NCI-H82 treated with DMSO at 0.1 percent for 48 hours (cell line): ENCODE results near the gene PAXX.
"Not testable (repeated sequence)": the region's sequence is repeated elsewhere in the genome, so short reads cannot be mapped to it uniquely, and the experiment has no call there.

Experiments used
- DNase-seq: peaks from one replicate; lab custom pipeline; 2025; ENCODE audit not compliant: unreplicated experiment; lab: John Stamatoyannopoulos, UW

PAXX gene

GRCh38 chr9:137030006-137030405, 37.8 kb downstream of the PAXX start:
- no peak for DNase-seq

DNA sequence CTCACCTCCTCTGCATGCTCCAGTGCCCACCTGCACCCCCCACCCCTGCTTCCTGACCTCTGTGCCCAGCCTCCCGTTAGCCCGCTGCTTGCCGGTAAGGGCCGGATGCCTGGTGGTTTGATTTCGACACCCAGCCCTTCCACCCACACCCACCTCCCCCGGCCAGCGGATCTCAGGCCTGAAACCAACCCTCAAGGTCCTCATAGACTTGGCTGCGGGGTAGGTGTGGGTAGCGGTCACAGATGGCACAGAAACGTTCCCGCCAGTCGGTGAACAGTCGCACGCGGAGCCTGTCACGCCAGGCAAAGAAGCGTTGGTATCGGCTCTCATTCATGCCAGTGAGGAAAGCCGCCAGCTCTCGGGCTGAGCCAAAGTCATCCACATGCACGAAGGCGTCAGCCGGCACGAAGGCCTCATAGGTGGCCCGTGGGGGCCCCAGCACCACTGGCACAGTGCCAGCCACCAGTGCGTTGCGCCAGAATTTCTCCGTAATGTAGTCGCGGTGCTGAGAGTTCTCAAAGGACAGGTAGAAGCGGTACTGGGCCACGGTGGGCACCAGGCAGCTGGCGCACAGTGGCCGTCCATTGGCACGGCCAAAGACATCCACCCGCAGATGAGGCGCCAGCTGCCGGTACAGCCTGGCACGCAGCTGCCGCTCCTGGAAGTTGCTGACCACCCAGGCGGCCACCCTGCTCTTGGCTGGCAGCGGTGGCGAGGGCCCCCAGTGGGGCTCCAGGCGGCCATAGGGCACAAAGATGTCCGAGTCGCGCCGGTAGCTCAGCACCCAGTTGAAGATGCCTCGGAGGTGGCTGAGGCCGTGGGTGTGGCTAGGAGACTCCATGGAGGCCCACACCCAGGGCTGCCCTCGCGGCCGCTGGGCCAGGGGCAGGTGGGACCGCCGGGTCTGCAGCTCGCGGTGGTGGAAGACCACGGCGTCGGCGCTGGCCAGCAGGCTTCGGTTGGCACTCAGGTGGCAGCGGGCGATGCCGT, 38.6 kb downstream of the PAXX start:
- no peak for DNase-seq

DNA sequence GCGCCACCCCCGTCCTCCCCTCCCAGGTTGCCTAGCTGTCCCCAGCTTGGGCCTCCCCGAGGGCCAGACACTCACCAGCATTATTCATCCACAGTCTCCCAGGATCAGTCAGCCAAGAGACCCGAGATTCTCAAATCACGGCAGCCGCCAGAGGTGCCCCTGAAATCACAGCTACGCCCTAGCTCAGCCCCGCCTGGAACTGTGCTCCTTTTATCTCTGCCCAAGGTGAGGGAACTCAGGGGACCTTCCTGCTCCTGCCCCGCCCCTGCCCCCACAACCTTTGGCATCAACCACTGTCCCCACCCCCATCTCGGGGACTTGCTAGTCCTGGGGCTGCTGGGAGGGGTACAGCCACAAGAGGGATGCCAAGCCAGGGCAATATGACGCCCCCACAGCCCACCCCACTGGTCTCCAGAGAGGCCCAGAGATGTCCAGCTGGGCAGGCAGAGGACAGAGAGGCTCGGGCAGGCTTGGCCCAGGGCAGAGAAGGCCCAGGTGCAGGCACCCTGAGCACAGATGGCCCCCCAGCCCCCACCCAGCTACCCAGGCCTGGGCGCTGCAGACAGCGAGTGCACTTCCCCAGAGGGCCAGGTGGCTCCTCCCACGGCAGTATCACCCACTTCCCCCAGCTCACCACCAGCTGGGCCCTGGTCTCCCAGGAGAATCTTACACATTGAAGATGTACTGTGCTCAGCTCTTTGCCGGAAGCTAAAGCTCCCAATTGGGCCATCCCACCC, 39.9 kb downstream of the PAXX start, which contains the start of gene FUT7:
Gene FUT7 (minus strand): TSS at position 185 of the 737 bp plus-strand sequence. CDS start 97 bp downstream, at position 88.
- no peak for DNase-seq

DNA sequence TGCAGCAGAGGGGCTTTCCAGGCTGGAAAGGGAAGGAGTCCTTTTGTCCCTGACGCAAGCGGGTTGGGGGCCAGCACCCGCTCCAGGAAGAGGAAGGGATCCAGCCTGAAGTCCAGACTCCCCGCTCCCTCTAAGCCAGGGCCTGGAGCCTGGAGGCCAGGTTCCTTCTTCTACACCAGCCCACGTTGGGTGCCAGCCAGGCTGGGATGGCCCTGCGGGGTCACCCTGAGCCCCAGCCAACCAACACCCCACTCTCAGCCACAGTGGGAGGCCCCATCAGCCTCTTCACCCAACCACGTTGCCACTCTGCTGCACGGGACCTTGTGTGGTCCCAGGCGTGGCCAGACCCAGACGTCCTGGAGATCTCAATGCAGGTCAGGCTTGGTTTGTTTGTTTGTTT, 40.6 kb downstream of the PAXX start:
- DNase-seq, result no peak

GRCh38 chr9:137033481-137033880, 41.3 kb downstream of the PAXX start:
- DNase-seq, result not testable (repeated sequence)

- no peak for DNase-seq
These were observed 42.0 kb downstream of the PAXX start for GRCh38 chr9:137034039-137034708.

- DNase-seq, result peak; percentile 68
These were observed 42.7 kb downstream of the PAXX start for GRCh38 chr9:137034709-137035506.

GRCh38 chr9:137035507-137035834, 43.2 kb downstream of the PAXX start:
- no peak for DNase-seq

DNA sequence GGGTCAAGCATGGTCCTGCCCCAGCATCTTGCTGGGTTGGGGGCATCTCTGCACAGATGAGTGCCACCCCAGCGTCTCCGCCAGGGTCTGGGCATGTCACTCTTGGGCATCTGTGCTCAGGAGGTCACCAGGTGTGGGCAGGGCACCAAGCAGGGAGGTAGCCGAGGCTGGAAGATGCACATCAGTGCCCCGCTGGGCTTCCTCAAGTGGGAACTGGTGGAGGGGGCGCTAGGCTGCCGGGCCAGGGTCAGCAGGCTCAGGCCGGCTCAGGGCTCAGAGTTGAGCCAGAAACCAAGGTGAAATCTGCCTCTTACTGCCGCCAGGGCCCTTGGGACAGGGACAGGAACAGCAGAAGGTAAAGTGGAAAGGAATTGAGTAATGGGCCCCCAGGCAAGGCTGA, 43.7 kb downstream of the PAXX start:
- DNase-seq, result no peak

GRCh38 chr9:137037035-137037434, 44.8 kb downstream of the PAXX start:
- DNase-seq, result no peak

DNA sequence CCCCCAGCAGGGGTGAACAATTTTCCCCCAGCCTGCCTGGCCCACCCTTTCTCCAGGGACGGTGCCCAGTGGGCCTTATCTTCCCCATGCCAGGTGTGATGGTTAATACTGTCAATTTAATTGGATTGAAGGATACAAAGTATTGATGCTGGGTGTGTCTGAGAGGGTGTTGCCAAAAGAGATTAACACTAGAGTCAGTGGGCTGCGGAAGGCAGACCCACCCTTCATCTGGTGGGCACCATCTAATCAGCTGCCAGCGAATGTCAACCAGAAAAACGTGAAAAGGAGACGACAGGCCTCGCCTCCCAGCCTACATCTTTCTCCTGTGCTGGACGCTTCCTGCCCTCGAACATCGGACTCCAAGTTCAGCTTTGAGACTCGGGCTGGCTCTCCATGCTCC, 45.3 kb downstream of the PAXX start:
- peak; percentile 11 for DNase-seq

GRCh38 chr9:137038916-137039315, 46.7 kb downstream of the PAXX start:
- no peak for DNase-seq

GRCh38 chr9:137039611-137040366, 47.6 kb downstream of the PAXX start:
- no peak for DNase-seq

DNA sequence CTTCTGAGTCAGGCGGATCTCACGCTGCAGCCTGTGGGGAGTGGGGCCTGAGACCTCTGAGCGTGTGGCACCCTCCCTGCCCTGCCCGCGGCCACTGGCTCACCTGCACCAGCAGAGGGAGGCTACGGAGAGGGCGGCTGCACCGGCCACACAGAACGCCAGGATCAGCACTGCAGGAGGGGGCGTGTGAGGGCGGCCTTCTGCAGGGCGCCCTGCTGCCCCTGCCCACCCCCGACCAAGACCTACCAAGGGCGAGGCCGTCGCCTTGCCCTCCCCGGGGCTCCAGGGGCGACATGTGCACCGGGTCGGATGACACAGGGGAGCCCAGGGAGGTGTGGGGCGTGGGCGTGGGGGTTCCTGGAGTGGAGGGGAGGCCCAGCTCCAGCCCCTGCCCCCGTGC, 48.3 kb downstream of the PAXX start:
- no peak for DNase-seq

DNA sequence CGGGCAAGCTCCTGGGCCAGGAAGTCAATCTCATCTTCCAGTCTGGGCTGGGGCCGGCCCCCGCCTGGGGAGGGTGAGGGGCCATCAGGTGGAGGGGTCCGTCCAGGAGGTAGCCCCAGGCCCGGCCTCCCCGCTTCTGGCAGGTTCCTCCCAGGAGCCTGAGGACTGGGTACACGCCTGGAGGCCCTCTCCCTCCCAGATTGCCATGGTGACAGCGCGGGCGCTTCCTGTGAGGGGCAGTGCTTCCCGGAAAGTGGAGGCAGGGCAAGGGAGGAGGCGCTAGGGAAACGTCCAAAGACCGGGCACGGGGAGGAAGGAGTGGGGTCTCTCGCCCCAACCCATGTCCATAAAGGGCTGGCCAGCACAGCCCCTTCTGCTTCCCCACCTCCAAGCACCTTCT, 48.9 kb downstream of the PAXX start:
- no peak for DNase-seq

GRCh38 chr9:137042751-137043727, 50.8 kb downstream of the PAXX start:
- no peak for DNase-seq
